EH (cell line): ENCODE measurements around the gene ENTPD6.
"Not testable (repeated sequence)": the region's sequence is repeated elsewhere in the genome, so short reads cannot be mapped to it uniquely, and the experiment has no call there.

Experiments
- DNase-seq: peaks from one replicate; pipeline ENCODE4 v3.0.0-alpha.2; 2015; ENCODE audit warnings: low read depth

Gene ENTPD6

DNA sequence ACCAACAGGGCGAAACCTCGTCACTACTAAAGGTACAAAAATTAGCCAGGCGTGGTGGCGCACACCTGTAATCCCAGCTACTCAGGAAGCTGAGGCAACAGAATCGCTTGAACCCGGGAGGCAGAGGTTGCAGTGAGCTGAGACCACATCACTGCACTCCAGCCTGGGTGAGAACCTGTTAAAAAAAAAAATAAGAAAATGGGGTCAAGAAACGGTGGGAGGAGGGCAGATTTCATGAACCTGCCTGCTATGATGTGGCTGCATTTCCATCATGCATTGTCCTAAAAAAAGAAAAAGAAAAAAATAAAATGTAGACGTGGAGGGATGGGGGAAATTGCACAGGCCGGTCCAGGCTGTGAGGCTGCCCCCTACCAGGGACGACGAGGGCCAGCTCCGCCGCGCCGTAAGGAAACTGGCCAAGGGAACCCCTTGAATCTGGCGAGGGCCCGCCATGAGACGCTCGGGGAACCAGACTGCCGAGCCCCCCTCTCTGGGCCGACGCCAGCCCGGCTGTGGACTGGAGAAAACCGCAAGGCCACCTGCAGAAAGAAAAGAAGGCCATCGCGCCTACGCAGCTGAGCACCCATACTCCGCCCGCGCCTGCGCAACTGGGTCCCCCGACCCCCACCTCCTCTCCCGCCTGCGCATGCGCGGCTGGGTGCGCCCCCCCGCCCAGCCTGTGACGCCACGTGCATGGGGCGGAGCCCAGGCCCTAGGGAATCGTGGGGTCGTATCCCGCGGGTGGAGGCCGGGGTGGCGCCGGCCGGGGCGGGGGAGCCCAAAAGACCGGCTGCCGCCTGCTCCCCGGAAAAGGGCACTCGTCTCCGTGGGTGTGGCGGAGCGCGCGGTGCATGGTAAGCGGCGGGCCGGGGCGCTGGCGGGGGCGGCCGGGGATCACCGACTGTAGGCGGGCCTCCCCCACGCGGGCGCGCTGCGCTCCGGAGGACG lies at the start of gene ENTPD6:
Gene ENTPD6, plus strand, starts transcription at position 699 of the 948 bp plus-strand sequence. CDS start 10,825 bp downstream, outside the sequence.
- peak; percentile 88 for DNase-seq

DNA sequence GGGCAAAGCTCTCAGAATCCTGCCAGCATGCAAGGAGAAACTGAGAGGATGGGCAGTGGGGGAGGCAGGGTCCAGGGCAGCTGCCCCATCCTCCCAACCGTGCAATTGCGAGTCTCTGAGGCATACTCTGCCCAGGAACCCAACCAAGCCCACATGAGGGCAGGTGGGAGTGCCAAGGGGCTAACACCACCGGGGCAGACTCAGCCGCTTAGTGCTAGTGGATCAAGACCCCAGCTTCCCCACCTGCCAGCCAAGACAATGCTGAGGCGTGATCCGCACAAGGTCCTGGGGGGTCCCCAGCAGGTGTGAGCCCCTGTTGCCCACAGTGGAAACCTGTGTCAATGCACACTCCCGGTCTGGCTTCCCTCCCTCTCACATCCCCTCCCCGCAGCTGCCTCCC lies 48.5 kb upstream of the ENTPD6 start:
- DNase-seq = no peak

GRCh38 chr20:25147716-25148115 lies 47.8 kb upstream of the ENTPD6 start:
- no peak for DNase-seq

DNA sequence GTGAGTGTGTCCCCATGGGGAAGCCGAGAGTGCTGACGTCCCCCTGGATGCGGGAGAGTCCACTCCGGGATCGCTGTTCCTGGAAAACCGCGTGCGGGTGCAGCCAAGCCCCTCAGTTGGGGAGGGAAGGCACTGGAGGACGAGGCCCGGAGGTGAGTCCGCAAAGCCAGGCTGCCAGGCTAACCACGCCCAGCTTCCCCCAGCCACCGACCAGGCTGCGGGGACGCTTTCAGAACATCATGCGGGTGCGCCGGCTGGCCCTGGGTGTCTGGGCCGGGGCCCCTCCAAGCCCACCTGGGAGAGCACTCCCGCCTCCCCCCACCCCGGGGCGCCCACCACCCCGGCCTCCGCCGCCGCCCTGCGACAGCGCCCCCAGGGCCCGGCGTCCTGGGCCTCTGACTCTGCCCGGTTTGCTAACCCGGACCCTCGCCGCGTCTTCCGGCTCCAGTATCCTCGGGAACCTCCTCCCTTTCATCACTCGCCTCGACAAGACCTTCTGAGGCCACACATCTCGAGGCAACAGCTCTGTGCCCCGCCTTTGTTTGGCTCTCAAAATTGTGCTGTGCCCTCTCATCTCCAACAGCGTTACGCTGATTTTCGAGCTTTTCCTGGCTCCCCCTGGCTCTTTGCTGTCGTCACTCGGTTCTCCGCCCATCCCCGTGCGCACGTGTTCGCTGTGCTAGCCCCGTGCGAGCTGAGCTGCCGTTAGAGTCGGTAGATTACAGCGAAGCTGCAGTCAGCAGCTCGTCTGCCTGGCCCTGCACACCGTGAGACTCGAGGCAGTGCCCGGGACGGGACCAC lies 47.1 kb upstream of the ENTPD6 start:
- peak; percentile 55 for DNase-seq

- no peak for DNase-seq
These were observed 46.3 kb upstream of the ENTPD6 start for GRCh38 chr20:25148982-25149846.

GRCh38 chr20:25150016-25150415 lies 45.5 kb upstream of the ENTPD6 start:
- DNase-seq = no peak

DNA sequence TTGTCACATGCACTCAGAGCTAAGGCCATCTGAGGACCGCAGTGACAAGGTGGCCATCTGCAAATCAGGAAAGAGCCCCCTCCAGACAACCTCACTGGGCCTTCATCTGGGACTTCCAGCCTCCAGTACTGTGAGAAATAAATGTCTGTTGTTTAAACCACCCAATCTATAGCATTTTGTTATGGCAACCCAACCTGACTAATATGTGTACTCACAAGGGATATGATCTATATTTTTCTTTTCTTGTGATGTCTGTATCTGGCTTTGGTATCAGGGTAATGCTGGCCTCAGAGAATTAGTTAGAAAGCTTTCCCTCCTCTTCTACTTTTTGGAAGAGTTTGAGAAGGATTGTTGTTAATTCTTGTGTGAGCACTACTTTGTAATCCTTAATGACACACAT lies 37.5 kb upstream of the ENTPD6 start:
- no peak for DNase-seq

- no peak for DNase-seq
These were observed 35.0 kb upstream of the ENTPD6 start for GRCh38 chr20:25160467-25160866.

DNA sequence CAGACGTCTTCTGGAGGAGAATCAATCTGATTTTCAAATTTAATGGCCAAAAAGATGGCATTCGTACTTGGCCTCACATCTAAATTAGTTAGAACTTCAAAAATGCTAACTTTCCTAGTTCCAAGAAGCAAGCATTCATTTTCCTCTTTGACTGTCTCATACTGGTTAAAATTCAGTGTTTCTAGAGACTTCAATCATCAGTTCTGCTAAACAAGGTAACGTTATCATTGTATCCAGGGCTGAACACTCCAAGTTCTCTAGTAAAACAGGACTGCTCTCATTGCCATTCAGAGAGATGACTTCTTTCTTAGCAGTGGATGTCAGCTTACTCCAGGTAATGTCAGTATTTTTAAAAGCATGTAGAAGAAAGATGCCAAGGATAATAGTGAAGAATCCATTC lies 34.6 kb upstream of the ENTPD6 start:
- DNase-seq = no peak

DNA sequence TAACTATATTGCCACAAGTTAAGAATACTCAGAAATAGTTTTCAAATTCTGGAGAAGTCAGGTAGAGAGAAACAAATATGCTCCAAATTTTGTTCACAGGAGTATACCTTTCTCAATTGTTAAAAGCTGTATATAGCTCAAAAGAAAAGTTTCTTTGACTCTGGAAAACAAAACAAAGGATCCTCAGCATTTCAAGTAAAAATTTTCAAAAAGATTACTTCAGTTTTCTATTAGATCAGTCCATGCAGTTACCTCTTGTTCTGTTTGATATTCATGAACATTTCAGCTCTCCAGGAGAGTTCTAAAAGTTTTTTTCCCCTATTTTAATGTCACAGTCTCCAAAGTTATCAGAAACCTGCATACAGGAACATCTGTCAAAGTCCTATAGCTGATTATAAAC lies 30.4 kb upstream of the ENTPD6 start:
- no peak for DNase-seq

DNA sequence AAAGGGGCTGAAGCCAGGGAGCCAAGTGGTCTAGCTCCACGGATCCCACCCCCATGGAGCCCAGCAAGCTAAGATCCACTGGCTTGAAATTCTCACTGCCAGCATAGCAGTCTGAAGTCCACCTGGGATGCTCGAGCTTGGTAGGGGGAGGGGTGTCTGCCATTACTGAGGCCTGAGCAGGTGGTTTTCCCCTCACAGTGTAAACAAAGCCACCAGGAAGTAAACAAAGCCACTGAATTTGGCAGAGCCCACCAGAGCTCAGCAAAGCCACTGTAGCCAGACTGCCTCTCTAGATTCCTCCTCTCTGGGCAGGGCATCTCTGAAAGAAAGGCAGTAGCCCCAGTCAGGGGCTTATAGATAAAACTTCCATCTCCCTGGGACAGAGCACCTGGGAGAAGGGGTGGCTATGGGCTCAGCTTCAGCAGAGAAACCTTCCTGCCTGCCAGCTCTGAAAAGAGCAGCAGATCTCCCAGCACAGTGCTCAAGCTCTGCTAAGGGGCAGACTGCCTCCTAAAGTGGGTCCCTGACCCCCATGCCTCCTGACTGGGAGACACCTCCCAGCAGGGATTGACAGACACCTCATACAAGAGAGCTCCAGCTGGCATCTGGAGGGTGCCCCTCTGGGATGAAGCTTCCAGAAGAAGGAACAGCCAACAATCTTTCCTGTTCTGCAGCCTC lies 29.3 kb upstream of the ENTPD6 start:
- DNase-seq = not testable (repeated sequence)

GRCh38 chr20:25173321-25173720 lies 22.2 kb upstream of the ENTPD6 start:
- no peak for DNase-seq

DNA sequence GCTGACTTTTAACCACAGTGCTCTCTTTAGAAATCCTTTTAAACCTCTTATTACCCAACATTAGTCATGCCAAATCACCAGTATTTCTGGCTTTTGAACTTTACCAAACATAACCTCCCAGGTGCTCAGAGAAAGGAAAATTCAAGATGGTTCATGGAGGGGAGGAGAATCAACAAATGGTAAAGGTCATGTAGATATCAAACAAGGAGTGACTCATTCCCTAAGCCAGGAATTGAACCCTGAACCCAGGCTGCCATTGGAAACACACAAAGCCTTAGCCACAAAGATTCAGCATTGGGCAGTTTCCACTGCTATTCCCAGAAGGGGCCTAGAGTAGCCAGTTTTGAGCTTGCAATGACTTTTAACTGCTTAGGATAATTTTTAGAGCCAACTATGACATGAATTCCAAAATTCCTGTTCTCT lies 21.6 kb upstream of the ENTPD6 start:
- DNase-seq = no peak

- DNase-seq = no peak
These were observed 19.3 kb upstream of the ENTPD6 start for GRCh38 chr20:25176184-25176583.

DNA sequence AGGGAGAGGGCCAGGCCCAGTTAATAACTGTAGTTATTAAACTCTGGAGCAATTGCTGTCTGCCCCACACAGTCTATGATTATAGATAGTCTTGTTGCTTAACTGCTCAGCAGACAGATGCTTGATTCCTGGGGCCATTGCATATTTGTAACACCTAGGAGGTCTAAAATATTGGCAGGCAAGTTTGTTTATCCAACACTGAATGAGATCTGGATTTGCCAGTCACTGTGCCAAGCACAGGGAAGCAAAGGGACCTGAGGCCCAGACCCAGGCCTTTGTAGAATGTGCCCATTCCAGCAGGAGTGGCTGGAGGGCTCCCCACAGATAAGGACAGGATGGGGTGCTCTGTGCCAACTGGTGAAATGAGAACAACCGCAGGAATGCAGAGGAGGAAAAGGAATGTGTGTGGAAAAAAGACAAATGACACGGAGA lies 17.6 kb upstream of the ENTPD6 start:
- peak; percentile 11 for DNase-seq

GRCh38 chr20:25178563-25179438 lies 16.7 kb upstream of the ENTPD6 start:
- peak; percentile 92 for DNase-seq

DNA sequence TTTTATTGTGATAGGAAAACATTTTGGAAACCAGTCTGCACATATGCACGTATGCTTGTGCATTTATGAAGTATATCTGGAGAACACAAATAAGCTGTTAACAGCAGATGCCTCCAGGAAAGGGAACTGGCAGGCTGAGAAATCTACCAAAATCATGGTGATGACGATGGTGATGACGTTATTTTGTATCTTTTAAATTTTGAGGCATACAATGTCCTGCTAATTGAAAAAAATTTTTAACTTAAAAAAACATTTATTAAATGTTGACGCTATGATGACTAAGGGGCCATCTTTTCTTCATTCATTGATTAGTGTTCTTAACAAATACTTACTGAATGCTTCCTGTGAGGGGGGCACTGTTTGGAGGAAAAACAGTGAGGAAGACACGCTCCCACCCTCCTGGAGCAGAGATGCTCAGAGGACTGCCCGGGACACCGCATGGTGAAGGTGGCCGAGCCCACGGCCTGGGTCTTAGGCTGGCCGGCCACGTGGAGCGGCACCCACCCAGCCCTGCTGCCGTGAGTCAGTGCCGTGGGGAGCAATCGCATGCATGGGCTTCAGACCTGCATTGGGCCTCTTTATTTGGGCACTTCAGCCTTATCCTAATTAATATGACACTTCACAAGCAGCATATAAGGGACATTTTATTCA lies 15.9 kb upstream of the ENTPD6 start:
- DNase-seq = no peak

- not testable (repeated sequence) for DNase-seq
These were observed 11.1 kb upstream of the ENTPD6 start for GRCh38 chr20:25184391-25184790.

DNA sequence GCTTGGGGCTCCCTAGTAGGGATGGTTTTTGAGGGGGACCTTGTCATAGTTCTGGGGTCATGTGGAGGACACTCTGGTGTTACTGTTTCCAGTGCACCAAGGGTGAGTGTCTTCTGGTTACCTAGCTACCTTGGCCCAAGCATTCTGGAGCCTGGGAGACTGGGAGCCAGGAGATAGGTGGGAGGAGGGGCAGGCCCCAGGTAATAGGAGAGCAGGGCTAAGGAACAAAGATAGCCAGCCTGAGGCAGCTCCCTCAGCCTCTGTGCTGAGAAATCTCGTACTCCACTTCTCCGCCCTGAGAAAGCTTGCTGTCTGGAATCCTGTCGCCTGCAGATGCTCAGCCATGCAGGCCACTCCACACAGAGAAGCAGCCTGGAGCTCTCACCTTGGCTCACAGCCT lies 8.3 kb upstream of the ENTPD6 start:
- no peak for DNase-seq

GRCh38 chr20:25187635-25188034 lies 7.9 kb upstream of the ENTPD6 start:
- DNase-seq = no peak
